ENCODE data around the gene CFAP299. TPM values are rescaled to one million over a fixed set of nuclear protein-coding genes. Genes with fewer than 3 reads are reported as not detected.
A peak's percentile ranks its signal among the peaks of the same experiment; 100 is the strongest.

Gene CFAP299
- total and polyA plus RNA-seq, 9 of the 15 experiments (the other 6 are each of a cell fraction or from before 2014, with no cell fraction given): 0.09 to 3.0 (median 0.76) TPM

DNA sequence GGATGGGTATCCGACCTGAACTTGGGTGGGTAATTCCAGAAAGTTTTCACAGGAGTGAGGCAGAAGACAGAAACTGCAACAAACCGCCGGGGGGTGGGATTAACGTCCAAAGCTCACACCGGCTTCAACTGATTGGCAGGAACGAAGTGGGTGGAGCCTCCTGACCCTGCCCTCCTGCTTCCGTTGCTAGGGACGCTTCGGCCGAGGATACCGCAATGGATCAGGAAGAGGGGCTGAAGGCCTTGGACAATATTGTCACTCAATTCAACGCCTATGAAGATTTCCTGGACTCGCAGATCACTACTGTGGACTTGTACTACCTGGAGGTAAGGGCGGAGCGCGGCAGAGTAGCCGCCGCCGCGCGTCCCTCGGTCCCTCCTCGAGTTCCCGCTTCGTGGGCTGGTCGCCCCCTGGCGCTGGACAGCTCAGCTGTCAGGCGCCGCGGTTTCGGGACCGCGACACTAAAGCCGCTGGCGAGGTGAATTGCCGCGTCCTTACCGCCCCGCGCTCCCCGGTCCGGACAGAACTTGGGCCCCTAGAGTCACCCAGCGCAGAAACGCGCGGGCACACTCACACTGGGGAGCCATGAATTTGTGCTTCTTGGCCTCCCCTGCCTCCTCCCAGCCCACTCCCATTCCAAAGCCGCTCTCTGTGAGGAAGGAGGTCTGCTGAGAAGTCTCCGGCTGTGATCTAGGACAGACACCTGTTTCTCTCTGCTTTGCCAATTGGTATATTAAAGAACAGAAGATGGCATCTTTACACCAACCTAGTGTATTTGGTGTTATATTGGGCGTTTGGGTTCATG, at the start of gene CFAP299 (continued):
- TF ChIP-seq MYBL2 (IDR thresholded peaks at IDR 0.05; ENCODE audit: low read depth) (peak; percentile 84), MYBL2 (CRISPR knock-in tag; IDR thresholded peaks at IDR 0.05; ENCODE audit: borderline replicate concordance) (no peak), FOXJ3 (CRISPR knock-in tag; IDR thresholded peaks at IDR 0.05) (no peak), ZNF766 (CRISPR knock-in tag; conservative IDR thresholded peaks at IDR 0.05) (0 out of 2 replicates have a peak, but pooled peaks have one; percentile 19), SMAD4 (CRISPR knock-in tag; conservative IDR thresholded peaks at IDR 0.05) (peak; percentile 58), ATF7 (IDR thresholded peaks at IDR 0.05) (peak; percentile 74), ZNF175 (CRISPR knock-in tag; IDR thresholded peaks at IDR 0.05; ENCODE audit: low read depth) (no peak), NR2F6 (CRISPR knock-in tag; IDR thresholded peaks at IDR 0.05) (no peak), PHB (CRISPR knock-in tag; IDR thresholded peaks at IDR 0.05) (no peak), KAT7 (CRISPR knock-in tag; IDR thresholded peaks at IDR 0.05; ENCODE audit: borderline replicate concordance) (peak; percentile 83; the same call in 1 of the 2 replicates), EP400 (IDR thresholded peaks at IDR 0.05) (no peak; the same call in none of the 2 replicates), ZNF217 (CRISPR knock-in tag; IDR thresholded peaks at IDR 0.05) (no peak)
- TF ChIP-seq, protein P1, sequence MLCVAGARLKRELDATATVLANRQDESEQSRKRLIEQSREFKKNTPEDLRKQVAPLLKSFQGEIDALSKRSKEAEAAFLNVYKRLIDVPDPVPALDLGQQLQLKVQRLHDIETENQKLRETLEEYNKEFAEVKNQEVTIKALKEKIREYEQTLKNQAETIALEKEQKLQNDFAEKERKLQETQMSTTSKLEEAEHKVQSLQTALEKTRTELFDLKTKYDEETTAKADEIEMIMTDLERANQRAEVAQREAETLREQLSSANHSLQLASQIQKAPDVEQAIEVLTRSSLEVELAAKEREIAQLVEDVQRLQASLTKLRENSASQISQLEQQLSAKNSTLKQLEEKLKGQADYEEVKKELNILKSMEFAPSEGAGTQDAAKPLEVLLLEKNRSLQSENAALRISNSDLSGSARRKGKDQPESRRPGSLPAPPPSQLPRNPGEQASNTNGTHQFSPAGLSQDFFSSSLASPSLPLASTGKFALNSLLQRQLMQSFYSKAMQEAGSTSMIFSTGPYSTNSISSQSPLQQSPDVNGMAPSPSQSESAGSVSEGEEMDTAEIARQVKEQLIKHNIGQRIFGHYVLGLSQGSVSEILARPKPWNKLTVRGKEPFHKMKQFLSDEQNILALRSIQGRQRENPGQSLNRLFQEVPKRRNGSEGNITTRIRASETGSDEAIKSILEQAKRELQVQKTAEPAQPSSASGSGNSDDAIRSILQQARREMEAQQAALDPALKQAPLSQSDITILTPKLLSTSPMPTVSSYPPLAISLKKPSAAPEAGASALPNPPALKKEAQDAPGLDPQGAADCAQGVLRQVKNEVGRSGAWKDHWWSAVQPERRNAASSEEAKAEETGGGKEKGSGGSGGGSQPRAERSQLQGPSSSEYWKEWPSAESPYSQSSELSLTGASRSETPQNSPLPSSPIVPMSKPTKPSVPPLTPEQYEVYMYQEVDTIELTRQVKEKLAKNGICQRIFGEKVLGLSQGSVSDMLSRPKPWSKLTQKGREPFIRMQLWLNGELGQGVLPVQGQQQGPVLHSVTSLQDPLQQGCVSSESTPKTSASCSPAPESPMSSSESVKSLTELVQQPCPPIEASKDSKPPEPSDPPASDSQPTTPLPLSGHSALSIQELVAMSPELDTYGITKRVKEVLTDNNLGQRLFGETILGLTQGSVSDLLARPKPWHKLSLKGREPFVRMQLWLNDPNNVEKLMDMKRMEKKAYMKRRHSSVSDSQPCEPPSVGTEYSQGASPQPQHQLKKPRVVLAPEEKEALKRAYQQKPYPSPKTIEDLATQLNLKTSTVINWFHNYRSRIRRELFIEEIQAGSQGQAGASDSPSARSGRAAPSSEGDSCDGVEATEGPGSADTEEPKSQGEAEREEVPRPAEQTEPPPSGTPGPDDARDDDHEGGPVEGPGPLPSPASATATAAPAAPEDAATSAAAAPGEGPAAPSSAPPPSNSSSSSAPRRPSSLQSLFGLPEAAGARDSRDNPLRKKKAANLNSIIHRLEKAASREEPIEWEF (CRISPR knock-in tag; IDR thresholded peaks at IDR 0.05): no peak
- TF ChIP-seq, protein P2, sequence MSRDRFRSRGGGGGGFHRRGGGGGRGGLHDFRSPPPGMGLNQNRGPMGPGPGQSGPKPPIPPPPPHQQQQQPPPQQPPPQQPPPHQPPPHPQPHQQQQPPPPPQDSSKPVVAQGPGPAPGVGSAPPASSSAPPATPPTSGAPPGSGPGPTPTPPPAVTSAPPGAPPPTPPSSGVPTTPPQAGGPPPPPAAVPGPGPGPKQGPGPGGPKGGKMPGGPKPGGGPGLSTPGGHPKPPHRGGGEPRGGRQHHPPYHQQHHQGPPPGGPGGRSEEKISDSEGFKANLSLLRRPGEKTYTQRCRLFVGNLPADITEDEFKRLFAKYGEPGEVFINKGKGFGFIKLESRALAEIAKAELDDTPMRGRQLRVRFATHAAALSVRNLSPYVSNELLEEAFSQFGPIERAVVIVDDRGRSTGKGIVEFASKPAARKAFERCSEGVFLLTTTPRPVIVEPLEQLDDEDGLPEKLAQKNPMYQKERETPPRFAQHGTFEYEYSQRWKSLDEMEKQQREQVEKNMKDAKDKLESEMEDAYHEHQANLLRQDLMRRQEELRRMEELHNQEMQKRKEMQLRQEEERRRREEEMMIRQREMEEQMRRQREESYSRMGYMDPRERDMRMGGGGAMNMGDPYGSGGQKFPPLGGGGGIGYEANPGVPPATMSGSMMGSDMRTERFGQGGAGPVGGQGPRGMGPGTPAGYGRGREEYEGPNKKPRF (IDR thresholded peaks at IDR 0.05; ENCODE audit: low read depth, low read length): no peak
- TF ChIP-seq, protein P3, sequence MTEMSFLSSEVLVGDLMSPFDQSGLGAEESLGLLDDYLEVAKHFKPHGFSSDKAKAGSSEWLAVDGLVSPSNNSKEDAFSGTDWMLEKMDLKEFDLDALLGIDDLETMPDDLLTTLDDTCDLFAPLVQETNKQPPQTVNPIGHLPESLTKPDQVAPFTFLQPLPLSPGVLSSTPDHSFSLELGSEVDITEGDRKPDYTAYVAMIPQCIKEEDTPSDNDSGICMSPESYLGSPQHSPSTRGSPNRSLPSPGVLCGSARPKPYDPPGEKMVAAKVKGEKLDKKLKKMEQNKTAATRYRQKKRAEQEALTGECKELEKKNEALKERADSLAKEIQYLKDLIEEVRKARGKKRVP (CRISPR knock-in tag; IDR thresholded peaks at IDR 0.05): no peak
- TF ChIP-seq, protein P4, sequence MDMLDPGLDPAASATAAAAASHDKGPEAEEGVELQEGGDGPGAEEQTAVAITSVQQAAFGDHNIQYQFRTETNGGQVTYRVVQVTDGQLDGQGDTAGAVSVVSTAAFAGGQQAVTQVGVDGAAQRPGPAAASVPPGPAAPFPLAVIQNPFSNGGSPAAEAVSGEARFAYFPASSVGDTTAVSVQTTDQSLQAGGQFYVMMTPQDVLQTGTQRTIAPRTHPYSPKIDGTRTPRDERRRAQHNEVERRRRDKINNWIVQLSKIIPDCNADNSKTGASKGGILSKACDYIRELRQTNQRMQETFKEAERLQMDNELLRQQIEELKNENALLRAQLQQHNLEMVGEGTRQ (CRISPR knock-in tag; IDR thresholded peaks at IDR 0.05): no peak
- TF ChIP-seq, protein P5, sequence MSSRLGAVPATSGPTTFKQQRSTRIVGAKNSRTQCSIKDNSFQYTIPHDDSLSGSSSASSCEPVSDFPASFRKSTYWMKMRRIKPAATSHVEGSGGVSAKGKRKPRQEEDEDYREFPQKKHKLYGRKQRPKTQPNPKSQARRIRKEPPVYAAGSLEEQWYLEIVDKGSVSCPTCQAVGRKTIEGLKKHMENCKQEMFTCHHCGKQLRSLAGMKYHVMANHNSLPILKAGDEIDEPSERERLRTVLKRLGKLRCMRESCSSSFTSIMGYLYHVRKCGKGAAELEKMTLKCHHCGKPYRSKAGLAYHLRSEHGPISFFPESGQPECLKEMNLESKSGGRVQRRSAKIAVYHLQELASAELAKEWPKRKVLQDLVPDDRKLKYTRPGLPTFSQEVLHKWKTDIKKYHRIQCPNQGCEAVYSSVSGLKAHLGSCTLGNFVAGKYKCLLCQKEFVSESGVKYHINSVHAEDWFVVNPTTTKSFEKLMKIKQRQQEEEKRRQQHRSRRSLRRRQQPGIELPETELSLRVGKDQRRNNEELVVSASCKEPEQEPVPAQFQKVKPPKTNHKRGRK (tag; IDR thresholded peaks at IDR 0.05): no peak

All from K562 (cell line).